K562 (cell line): Measurements from ENCODE around the gene FCHSD1. TPM values are rescaled to one million over a fixed set of nuclear protein-coding genes. Genes with fewer than 3 reads are reported as not detected.

Experiments used
- CGGBP1 ChIP-seq: fragments of 250-450 bp; sonication (Bioruptor Pico); IDR thresholded peaks from 2 replicates; pipeline ENCODE4 v1.9.0; 2021; ENCODE audit warnings: mild to moderate bottlenecking
- E2F6 ChIP-seq, 2 experiments: IDR thresholded peaks; 2 replicates each; pipeline ENCODE4 v1.6.1; 2011; ENCODE audit warnings: borderline replicate concordance in 1 of 2, control low read depth in 1 of 2, low read depth in 1 of 2, low read length in 1 of 2, mild to moderate bottlenecking in 1 of 2, mixed read lengths in 1 of 2, moderate library complexity in 1 of 2; ENCODE audit not compliant: insufficient read depth in 1 of 2, insufficient read length in 1 of 2, poor library complexity in 1 of 2, severe bottlenecking in 1 of 2; ENCODE audit errors: extremely low read depth in 1 of 2
- HDAC2 ChIP-seq: fragments of 450-650 bp; IDR thresholded peaks from 2 replicates; pipeline ENCODE4 v1.6.1; 2016; ENCODE audit warnings: mild to moderate bottlenecking
- NFXL1 ChIP-seq: fragments of 450-650 bp; formaldehyde crosslinking; IDR thresholded peaks from 2 replicates; pipeline ENCODE4 v1.4.0; 2021; ENCODE audit warnings: mild to moderate bottlenecking
- SMAD1 ChIP-seq: fragments of 150-350 bp; IDR thresholded peaks from 2 replicates; pipeline ENCODE4 v1.6.1; 2014; ENCODE audit warnings: low read length, low read depth; ENCODE audit not compliant: partially characterized antibody
- SREBF1 ChIP-seq: fragments of 150-350 bp; IDR thresholded peaks from 2 replicates; pipeline ENCODE4 v1.6.1; 2014; ENCODE audit warnings: antibody characterized with exemption, low read depth, low read length, borderline replicate concordance
- TARDBP ChIP-seq: fragments of 450-650 bp; IDR thresholded peaks from 2 replicates; pipeline ENCODE4 v1.6.1; 2016
- TRIM24 ChIP-seq, 2 experiments: fragments of 450-650 bp; IDR thresholded peaks; 2 replicates each; pipeline ENCODE4 v1.6.1; 2016
- ZEB2 ChIP-seq: fragments of 450-650 bp; IDR thresholded peaks from 2 replicates; pipeline ENCODE4 v1.6.1; 2016
- ZNF143 ChIP-seq: sonication (generic); formaldehyde crosslinking; IDR thresholded peaks from 2 replicates; pipeline ENCODE4 v1.9.0; 2022; ENCODE audit warnings: mild to moderate bottlenecking, missing genetic modification reagents
- ZNF217 ChIP-seq: sonication (generic); formaldehyde crosslinking; IDR thresholded peaks from 2 replicates; pipeline ENCODE4 v1.8.0; 2022; ENCODE audit warnings: mild to moderate bottlenecking, missing genetic modification reagents
- ZNF263 ChIP-seq: sonication (generic); formaldehyde crosslinking; IDR thresholded peaks from 2 replicates; pipeline ENCODE4 v1.8.0; 2022; ENCODE audit warnings: mild to moderate bottlenecking, missing genetic modification reagents, borderline replicate concordance
- ZNF274 ChIP-seq: IDR thresholded peaks from 2 replicates; pipeline ENCODE4 v1.6.1; 2011; ENCODE audit warnings: low read depth, mild to moderate bottlenecking, low read length, moderate library complexity, borderline replicate concordance
- ZNF407 ChIP-seq: fragments of 450-650 bp; IDR thresholded peaks from 2 replicates; pipeline ENCODE4 v1.6.1; 2016; ENCODE audit warnings: low read depth
- polyA plus RNA-seq, 8 experiments: library from polyadenylated mRNA; depleted of rRNA in 4 of 8; stranded (reverse) in 5 of 8; unstranded in 3 of 8; fragments of >200 nt; fragmentation: Nextera tagmentation in 2 of 8; fragmentation: Illumina TruSeq in 1 of 8; extraction: Ambion mirVana in 2 of 8; extraction: Trizol in 1 of 8; gene quantifications; 2 replicates each; pipeline versions ENCODE4 v1.2.1 to v1.2.3, GENCODE V29; 2011 to 2014; ENCODE audit warnings: inconsistent platforms in 1 of 8, missing spikeins in 1 of 8
- total RNA-seq, 7 experiments: library from RNA; depleted of rRNA in 6 of 7; stranded (reverse); fragments of >200 nt in 6 of 7; fragmentation: Illumina TruSeq in 2 of 7; extraction: Trizol in 2 of 7; gene quantifications; 2 replicates each; pipeline versions ENCODE4 v1.2.1 to v1.2.3, GENCODE V29; 2011 to 2021; ENCODE audit warnings: low replicate concordance in 1 of 7
- TF ChIP-seq, protein P1 (sequence below): sonication (generic); formaldehyde crosslinking; IDR thresholded peaks from 2 replicates; pipeline ENCODE4 v1.5.0; 2020; ENCODE audit warnings: missing genetic modification reagents
- TF ChIP-seq, protein P2 (sequence below): fragments of 250-450 bp; sonication (Bioruptor Pico); IDR thresholded peaks from 2 replicates; pipeline ENCODE4 v1.4.0; 2020
- TF ChIP-seq, protein P3 (sequence below): sonication (generic); formaldehyde crosslinking; IDR thresholded peaks from 2 replicates; pipeline ENCODE4 v1.9.0; 2022; ENCODE audit warnings: mild to moderate bottlenecking, missing genetic modification reagents

FCHSD1 gene
- total and polyA plus RNA-seq, 9 of the 15 experiments (the other 6 are each of a cell fraction or from before 2014, with no cell fraction given) = 0.35 to 37.5 (median 13.6) TPM

DNA sequence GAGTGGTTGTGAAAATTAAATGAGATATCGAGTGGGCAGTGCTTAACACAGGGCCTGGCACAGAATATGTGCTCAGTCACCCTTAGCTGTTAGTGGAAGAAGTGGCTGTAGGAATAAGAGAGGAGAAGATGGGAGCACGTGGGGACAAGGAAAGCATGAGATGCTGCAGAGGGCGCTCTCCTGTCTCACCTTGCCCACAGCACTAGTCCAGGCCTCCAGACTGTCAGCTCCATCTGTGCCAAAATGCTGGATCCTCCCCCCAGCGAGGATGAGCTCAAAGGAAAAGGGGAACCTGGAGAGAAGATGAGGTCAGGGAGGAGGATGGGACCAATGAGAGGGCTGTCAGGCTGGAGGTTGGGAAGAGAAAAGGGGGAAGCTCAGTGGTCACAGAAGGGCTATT lies 18.3 kb upstream of the FCHSD1 start (continued):
- TF ChIP-seq ZNF407 = no peak
- TF ChIP-seq ZNF217 = no peak
- TF ChIP-seq TARDBP = no peak
- peak; percentile 49; the same call in 1 of the 2 replicates for TF ChIP-seq ZNF263 (CRISPR knock-in tag)
- peak; percentile 23 to 69 for TF ChIP-seq E2F6 (IDR thresholded peaks at IDR 0.05; ENCODE audit: borderline replicate concordance in 1 of 2, extremely low read depth in 1 of 2, insufficient read depth in 1 of 2, insufficient read length in 1 of 2, low read depth in 1 of 2, low read length in 1 of 2, poor library complexity in 1 of 2, severe bottlenecking in 1 of 2)
- peak; percentile 59 for TF ChIP-seq ZEB2
- peak; percentile 39; the same call in 1 of the 2 replicates for TF ChIP-seq HDAC2
- no peak for TF ChIP-seq CGGBP1 (CRISPR knock-in tag)
- TF ChIP-seq SREBF1 = no peak
- TF ChIP-seq, protein P1, sequence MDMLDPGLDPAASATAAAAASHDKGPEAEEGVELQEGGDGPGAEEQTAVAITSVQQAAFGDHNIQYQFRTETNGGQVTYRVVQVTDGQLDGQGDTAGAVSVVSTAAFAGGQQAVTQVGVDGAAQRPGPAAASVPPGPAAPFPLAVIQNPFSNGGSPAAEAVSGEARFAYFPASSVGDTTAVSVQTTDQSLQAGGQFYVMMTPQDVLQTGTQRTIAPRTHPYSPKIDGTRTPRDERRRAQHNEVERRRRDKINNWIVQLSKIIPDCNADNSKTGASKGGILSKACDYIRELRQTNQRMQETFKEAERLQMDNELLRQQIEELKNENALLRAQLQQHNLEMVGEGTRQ (CRISPR knock-in tag) = peak; percentile 52
- TF ChIP-seq, protein P2, sequence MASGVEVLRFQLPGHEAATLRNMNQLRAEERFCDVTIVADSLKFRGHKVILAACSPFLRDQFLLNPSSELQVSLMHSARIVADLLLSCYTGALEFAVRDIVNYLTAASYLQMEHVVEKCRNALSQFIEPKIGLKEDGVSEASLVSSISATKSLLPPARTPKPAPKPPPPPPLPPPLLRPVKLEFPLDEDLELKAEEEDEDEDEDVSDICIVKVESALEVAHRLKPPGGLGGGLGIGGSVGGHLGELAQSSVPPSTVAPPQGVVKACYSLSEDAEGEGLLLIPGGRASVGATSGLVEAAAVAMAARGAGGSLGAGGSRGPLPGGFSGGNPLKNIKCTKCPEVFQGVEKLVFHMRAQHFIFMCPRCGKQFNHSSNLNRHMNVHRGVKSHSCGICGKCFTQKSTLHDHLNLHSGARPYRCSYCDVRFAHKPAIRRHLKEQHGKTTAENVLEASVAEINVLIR (CRISPR knock-in tag) = no peak
- no peak for TF ChIP-seq NFXL1 (CRISPR knock-in tag)
- no peak for TF ChIP-seq ZNF274
- no peak for TF ChIP-seq TRIM24 (IDR thresholded peaks at IDR 0.05)
- TF ChIP-seq ZNF143 (CRISPR knock-in tag) = no peak
- no peak for TF ChIP-seq SMAD1
- TF ChIP-seq, protein P3, sequence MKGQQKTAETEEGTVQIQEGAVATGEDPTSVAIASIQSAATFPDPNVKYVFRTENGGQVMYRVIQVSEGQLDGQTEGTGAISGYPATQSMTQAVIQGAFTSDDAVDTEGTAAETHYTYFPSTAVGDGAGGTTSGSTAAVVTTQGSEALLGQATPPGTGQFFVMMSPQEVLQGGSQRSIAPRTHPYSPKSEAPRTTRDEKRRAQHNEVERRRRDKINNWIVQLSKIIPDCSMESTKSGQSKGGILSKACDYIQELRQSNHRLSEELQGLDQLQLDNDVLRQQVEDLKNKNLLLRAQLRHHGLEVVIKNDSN (CRISPR knock-in tag) = peak; percentile 69
